Measurements from ENCODE around the gene ZNF827. TPM values are rescaled to one million over a fixed set of nuclear protein-coding genes. Genes with fewer than 3 reads are reported as not detected.

ZNF827 gene
- total and polyA plus RNA-seq, 2 experiments from 2014 or later: 20.3 to 33.1 TPM

- no peak for TF ChIP-seq ZNF462 (CRISPR knock-in tag; IDR thresholded peaks at IDR 0.05)
- no peak for TF ChIP-seq EZH2phosphoT487 (IDR thresholded peaks at IDR 0.05; ENCODE audit: unreplicated experiment)
- TF ChIP-seq NANOG (IDR thresholded peaks at IDR 0.05; ENCODE audit: borderline replicate concordance): no peak
- no peak for TF ChIP-seq CREB1 (CRISPR knock-in tag; IDR thresholded peaks at IDR 0.05; ENCODE audit: low read depth)
- TF ChIP-seq POLR2AphosphoS5 (IDR thresholded peaks at IDR 0.05; ENCODE audit: low read depth): no peak
- TF ChIP-seq EZH2 (IDR thresholded peaks at IDR 0.05; ENCODE audit: low read depth, unreplicated experiment): no peak
- TF ChIP-seq JUNB (IDR thresholded peaks at IDR 0.05; ENCODE audit: unreplicated experiment): no peak
These were observed 123.5 kb downstream of the ZNF827 start (continued) for GRCh38 chr4:145815027-145815612.

GRCh38 chr4:145814246-145814645, 124.4 kb downstream of the ZNF827 start:
- Histone ChIP-seq H3K4me2 (no peak overlapping the region), H3K27me3 (ENCODE audit: insufficient read depth) (no peaks in the 10 kb centered on the region), H3K9me2 (ENCODE audit: insufficient read depth) (peaks cover 4% of the 10 kb centered on the region), H3K36me3 (ENCODE audit: insufficient read depth) (peaks cover 29% of the 10 kb centered on the region; the same call in 1 of the 2 replicates), H3K79me2 (replicated peaks; ENCODE audit: insufficient read depth) (no peaks in the 10 kb centered on the region; the same call in 1 of the 2 replicates), H3K4me3 (no peak overlapping the region), H3K27ac (ENCODE audit: low read depth) (no peak overlapping the region), H4K20me1 (replicated peaks; ENCODE audit: insufficient read depth) (0 out of 2 replicates have a peak, but pooled peaks cover 3% of the 10 kb centered on the region), H2AFZ (no peak overlapping the region), H3K4me1 (ENCODE audit: insufficient read depth) (no peaks in the 10 kb centered on the region), H3F3A (replicated peaks; ENCODE audit: low read depth) (no peaks in the 10 kb centered on the region)
- Mint-ChIP-seq H3K4me3 (no peak overlapping the region), H3K27me3 (ENCODE audit: insufficient read depth, low read depth, poor library complexity) (peaks cover 3% of the 10 kb centered on the region), H3K4me1 (no peaks in the 10 kb centered on the region), H3K27ac (no peak overlapping the region), H3K9me3 (peaks cover 21% of the 10 kb centered on the region), H3K36me3 (ENCODE audit: low read depth) (peaks cover 87% of the 10 kb centered on the region)
- ATAC-seq (no peak), DNase-seq (ENCODE audit: low spot score) (no peak)
- TF ChIP-seq REST (IDR thresholded peaks at IDR 0.05; ENCODE audit: unreplicated experiment) (no peak), NANOG (IDR thresholded peaks at IDR 0.05; ENCODE audit: borderline replicate concordance) (no peak), JUNB (IDR thresholded peaks at IDR 0.05; ENCODE audit: unreplicated experiment) (no peak), EZH2phosphoT487 (IDR thresholded peaks at IDR 0.05; ENCODE audit: unreplicated experiment) (no peak), STAT1 (IDR thresholded peaks at IDR 0.05; ENCODE audit: unreplicated experiment) (no peak), ETS1 (IDR thresholded peaks at IDR 0.05) (no peak), EZH2 (IDR thresholded peaks at IDR 0.05; ENCODE audit: low read depth, unreplicated experiment) (no peak), ZNF114 (CRISPR knock-in tag; IDR thresholded peaks at IDR 0.05) (no peak), ZNF331 (CRISPR knock-in tag; IDR thresholded peaks at IDR 0.05; ENCODE audit: low read depth) (no peak)

Data from GM23338 (cell line).